H4 (cell line): ENCODE measurements around the gene CCT5. TPM values are rescaled to one million over a fixed set of nuclear protein-coding genes. Genes with fewer than 3 reads are reported as not detected.
"Not testable (repeated sequence)": the region's sequence is repeated elsewhere in the genome, so short reads cannot be mapped to it uniquely, and the experiment has no call there.

Experiments used
- DNase-seq: peaks from one replicate; pipeline ENCODE4 v3.0.0-alpha.2; 2015; ENCODE audit warnings: low spot score
- total RNA-seq: library from RNA; depleted of rRNA; stranded (reverse); fragments of >200 nt; shearing (Covaris generic); gene quantifications from 2 replicates; pipeline ENCODE4 v1.2.3, GENCODE V29; 2014; rRNA removed

Gene CCT5
- total RNA-seq, 1 experiment from 2014 or later: 1,083 TPM

- peak; percentile 92 for DNase-seq
Observed at GRCh38 chr5:10301842-10302610, 51.9 kb downstream of the CCT5 start.

- no peak for DNase-seq
Observed at GRCh38 chr5:10303201-10303600, 53.1 kb downstream of the CCT5 start.

DNA sequence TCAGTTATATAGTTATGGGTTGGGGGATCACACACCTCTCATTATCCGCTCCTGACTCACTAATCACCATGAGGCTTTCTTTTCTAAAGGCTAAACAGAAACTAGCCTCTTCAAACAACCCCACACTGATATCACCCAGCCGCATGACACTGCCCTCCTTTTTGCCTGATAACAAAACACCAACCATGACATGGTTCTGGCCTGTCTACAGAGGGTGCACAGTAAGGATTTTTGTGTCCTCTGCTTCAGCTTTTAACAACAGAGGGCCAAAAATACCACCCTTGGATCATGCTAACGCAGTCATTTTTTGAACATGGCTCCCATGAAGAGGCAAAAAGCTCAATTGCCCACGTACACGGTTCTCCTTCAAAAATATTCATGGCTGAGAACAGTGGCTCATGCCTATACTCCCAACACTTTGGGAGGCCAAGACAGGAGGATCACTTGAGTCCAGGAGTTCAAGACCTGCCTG lies 53.7 kb downstream of the CCT5 start:
- DNase-seq: no peak

GRCh38 chr5:10304932-10305331 lies 54.9 kb downstream of the CCT5 start:
- no peak for DNase-seq

DNA sequence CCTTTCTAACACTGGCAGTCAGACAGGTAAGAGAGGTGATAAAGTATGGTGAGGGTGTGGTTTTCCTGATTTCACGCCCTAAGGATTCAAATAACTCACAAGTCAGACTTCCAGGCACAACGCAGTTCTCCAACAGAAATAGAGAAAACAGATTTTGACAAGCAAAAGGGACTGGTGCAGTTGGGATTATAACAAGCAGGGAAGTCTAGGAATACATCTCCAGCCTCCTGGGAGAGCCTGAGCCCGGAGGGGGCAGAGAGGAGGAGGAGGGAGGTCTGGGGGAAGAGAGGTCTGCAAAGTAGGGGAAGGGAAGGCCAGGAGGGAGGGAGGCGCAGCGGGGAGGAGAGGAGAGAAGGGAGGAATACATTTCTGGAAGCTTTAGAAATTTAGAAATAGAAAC lies 56.0 kb downstream of the CCT5 start:
- no peak for DNase-seq

DNA sequence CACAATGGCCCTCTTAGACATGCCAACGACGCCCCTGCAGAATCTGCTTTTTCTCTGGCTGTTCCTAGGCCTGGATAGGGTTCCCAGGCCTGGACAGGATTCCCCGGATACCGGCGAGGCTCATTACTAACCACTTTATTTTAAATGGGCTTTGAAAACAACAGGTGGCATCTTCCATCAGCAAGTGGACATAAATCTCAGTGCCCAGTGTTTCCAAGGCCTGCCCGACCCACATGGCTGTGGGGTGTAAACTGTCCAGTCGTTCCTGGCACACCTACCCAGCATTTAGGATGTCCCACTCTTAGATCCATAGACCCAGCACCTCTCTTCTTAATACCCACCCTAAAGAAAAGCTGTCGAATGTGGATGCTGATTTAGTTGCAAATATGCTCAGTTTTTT lies 56.7 kb downstream of the CCT5 start:
- no peak for DNase-seq

DNA sequence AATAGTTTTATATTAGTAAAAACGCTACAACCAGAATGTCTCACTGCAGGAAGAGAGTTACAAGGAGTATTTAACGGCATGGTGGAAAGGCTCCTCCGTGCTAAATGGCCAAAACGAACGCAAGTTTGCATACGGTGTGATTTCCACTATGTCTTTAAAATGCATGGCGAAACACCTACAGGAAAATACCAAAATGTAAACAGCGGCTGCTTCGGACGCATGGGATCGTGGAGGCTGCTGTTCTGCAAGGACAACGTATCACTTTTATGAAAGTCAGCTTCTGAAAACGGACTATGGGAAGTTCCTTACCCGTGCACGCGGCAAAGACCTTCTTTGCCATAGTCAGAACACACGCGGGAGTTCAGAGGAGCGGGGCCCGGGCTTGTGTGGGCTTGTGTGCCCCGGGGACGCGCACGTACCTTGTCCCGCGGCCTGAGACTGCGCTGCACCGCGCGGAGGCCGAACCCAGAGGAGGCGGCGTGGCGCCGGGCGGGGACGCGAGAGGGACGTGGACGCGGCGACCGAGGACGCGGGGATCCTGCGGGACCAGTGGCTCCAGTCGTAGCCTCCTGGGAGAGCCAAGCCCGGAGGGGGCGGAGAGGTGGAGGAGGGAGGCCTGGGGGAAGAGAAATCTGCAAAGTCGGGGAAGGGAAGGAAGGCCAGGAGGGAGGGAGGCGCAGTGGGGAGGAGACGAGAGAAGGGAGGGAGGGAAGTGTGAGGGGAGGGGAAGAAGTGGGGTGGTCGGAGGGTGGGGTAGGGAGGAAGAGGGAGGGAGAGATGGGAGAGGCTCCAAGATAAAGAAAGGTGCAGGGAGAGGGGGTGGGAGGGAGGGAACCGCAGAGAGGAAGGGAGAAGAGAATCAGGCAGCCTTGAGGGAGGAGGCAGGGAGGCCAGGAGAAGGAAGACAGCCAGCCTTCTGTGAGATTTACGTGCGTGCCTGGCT lies 57.4 kb downstream of the CCT5 start, which contains the start of gene CMBL:
Gene CMBL (minus strand): TSS at position 697 of the 943 bp plus-strand sequence. CDS start 17,140 bp downstream, outside the sequence.
- peak; percentile 87 for DNase-seq

GRCh38 chr5:10308844-10309243 lies 58.8 kb downstream of the CCT5 start:
- no peak for DNase-seq

- DNase-seq: peak; percentile 89
Observed at GRCh38 chr5:10310066-10310779, 60.1 kb downstream of the CCT5 start.

DNA sequence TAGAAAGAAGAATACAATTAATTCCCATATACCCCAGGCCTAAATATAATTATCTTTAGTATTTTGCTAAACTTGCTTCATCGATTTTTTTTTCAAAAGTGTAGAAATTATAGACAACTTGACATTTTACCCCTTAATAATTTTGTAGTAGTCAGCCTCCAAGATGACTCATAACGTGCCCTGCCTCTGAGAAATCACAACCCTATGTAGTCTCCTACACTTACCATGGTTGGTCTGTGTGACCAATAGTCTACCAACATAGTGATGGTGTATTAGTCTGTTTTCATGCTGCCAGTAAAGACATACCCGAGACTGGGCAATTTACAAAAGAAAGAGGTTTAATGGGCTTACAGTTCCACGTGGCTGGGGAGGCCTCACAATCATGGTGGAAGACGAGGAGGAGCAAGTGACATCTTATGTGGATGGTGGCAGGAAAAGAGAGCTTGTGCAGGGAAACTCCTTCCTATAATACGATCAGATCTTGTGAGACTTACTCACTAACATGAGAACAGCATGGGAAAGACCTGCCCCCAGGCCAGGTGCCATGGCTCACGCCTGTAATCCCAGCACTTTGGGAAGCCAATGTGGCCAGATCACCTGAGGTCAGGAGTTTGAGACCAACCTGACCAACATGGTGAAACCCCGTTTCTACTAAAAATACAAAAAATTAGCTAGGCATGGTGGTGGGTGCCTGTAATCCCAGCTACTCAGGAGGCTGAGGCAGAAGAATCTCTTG lies 60.9 kb downstream of the CCT5 start:
- DNase-seq: not testable (repeated sequence)

GRCh38 chr5:10311595-10312425 lies 61.7 kb downstream of the CCT5 start:
- no peak for DNase-seq

DNA sequence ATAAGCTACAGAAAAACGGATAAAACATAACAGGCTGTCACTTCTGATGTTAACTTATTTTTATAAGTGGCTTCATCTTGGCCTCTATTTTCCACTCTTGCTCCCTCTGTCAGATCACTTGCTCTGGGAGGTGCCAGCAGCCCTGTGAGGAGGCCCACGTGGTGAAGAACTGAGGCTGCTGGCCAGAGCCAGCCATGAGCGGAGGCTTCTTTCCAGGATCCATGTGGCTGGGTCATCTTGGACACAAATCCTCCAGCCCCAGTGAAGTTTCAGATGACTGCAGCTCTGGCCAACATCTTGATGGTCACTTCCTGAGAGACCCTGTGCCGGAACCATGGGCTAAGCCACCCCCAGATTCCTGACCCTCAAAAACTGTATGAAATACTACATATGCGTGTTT lies 65.1 kb downstream of the CCT5 start:
- no peak for DNase-seq

Other genes with a start within 250 kb of the CCT5 start
- gene ATPSCKMT, start 392 bp upstream of the CCT5 start, total RNA-seq: 34.7 and 42.7 TPM in 2 replicates
- 21.4 and 23.2 TPM in 2 replicates for gene CMBL, start 57.6 kb downstream of the CCT5 start, total RNA-seq
- 35.3 and 44.7 TPM in 2 replicates for gene MARCHF6, start 103.4 kb downstream of the CCT5 start, total RNA-seq
- 1.3 and 2.5 TPM in 2 replicates for gene ROPN1L, start 191.6 kb downstream of the CCT5 start, total RNA-seq